ENCODE data around the gene LRP11. TPM values are rescaled to one million over a fixed set of nuclear protein-coding genes. Genes with fewer than 3 reads are reported as not detected.

The LRP11 gene
- polyA plus RNA-seq, 3 donors, result 0.20 to 0.41 (median 0.32) TPM

DNA sequence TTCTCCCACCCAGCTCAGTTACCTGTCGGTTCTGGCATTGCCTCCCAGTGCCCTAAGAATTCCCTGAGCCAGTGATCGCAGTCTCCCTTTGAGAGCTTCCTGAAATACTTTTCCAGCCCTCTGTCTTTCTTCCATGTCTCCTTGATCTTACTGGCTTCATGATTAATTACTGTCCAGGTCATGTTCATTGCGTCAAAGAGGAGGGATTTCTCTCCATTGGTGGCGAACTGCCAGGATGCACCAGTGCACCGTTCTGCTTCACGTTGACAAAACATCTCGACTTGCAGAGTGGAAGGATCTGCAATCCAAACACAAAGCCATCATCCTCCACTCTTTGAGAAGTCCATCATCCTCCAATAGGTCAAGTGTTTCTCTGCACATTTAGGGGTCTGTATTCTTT is 25.2 kb upstream of the LRP11 start:
- Histone ChIP-seq H2AFZ (ENCODE audit: insufficient read depth, low read depth, low read length, poor library complexity, severe bottlenecking) (no peak overlapping the region), H4K20me1 (ENCODE audit: insufficient read depth, low read length) (no peaks in the 10 kb centered on the region), H3K27ac (ENCODE audit: low read depth in 1 of 2, low read length in 2 of 2) (no peak overlapping the region), H3K4me1 (ENCODE audit: control insufficient read depth in 1 of 2, insufficient read depth in 2 of 2, low read length in 2 of 2) (no peaks in the 10 kb centered on the region), H3K4me2 (replicated peaks; ENCODE audit: extremely low read depth, low read length, poor library complexity, severe bottlenecking) (no peak overlapping the region), H3K36me3 (replicated peaks in 1 of 2; ENCODE audit: control insufficient read depth in 1 of 2, insufficient read depth in 2 of 2, low read length in 2 of 2) (no peaks in the 10 kb centered on the region), H3K9me3 (replicated peaks in 1 of 2; ENCODE audit: control insufficient read depth in 1 of 2, insufficient read depth in 1 of 2, low read length in 2 of 2) (no peaks in the 10 kb centered on the region), H3K27me3 (ENCODE audit: control insufficient read depth in 2 of 2, insufficient read depth in 2 of 2, low read length in 2 of 2) (no peaks in the 10 kb centered on the region), H3K9ac (ENCODE audit: insufficient read depth, low read length, poor library complexity, severe bottlenecking) (no peak overlapping the region), H3K4me3 (replicated peaks in 1 of 3; ENCODE audit: low read depth in 2 of 3, low read length in 3 of 3) (no peak overlapping the region), H3K79me2 (ENCODE audit: insufficient read depth, low read length) (no peaks in the 10 kb centered on the region)
- Mint-ChIP-seq H3K27me3 (ENCODE audit: low read depth in 3 of 3) (peaks cover 2 to 6% (median 2%) of the 10 kb centered on the region in 3 donors), H3K4me1 (peaks cover 4% of the 10 kb centered on the region), H3K9me3 (peaks cover 0 to 3% (median 0%) of the 10 kb centered on the region in 7 donors), H3K27ac (no peak overlapping the region), H3K36me3 (no peaks in the 10 kb centered on the region), H3K4me3 (no peak overlapping the region)
- WGBS (ENCODE audit: insufficient coverage), result 75% methylated on average over 4 of the region's 7 CpGs
- TF ChIP-seq, protein P1, sequence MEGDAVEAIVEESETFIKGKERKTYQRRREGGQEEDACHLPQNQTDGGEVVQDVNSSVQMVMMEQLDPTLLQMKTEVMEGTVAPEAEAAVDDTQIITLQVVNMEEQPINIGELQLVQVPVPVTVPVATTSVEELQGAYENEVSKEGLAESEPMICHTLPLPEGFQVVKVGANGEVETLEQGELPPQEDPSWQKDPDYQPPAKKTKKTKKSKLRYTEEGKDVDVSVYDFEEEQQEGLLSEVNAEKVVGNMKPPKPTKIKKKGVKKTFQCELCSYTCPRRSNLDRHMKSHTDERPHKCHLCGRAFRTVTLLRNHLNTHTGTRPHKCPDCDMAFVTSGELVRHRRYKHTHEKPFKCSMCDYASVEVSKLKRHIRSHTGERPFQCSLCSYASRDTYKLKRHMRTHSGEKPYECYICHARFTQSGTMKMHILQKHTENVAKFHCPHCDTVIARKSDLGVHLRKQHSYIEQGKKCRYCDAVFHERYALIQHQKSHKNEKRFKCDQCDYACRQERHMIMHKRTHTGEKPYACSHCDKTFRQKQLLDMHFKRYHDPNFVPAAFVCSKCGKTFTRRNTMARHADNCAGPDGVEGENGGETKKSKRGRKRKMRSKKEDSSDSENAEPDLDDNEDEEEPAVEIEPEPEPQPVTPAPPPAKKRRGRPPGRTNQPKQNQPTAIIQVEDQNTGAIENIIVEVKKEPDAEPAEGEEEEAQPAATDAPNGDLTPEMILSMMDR (IDR thresholded peaks at IDR 0.05), result no peak
- DNase-seq, result no peak
- intact Hi-C loops (cut with micrococcal nuclease), result no loop called here

DNA sequence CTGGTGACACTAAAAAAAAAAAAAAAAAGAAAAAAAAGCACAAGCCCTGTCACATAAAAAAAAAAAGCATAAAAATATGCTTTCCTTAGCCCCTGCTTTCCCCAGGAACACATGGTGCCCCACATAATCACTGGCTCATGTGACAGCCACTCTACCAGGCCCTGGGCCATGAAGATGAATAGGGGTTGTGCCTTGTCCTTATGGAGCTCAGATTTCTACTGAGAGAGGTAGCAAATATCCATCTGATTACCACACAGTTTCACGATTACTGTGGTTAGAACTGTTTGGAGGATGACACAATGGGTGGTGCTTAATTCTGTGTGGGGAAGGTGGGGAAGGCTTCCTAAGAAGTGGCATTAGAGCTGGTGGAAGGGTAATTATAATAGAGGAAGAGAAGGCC is 24.5 kb upstream of the LRP11 start:
- no peak overlapping the region for H3K9ac ChIP-seq (ENCODE audit: insufficient read depth, low read length, poor library complexity, severe bottlenecking)
- H3K36me3 Mint-ChIP-seq, result no peaks in the 10 kb centered on the region
- H3K9me3 Mint-ChIP-seq, result peaks cover 0 to 3% (median 0%) of the 10 kb centered on the region in 7 donors
- no peak overlapping the region for H3K4me3 Mint-ChIP-seq
- no peaks in the 10 kb centered on the region for H3K9me3 ChIP-seq (replicated peaks in 1 of 2; ENCODE audit: control insufficient read depth in 1 of 2, insufficient read depth in 1 of 2, low read length in 2 of 2)
- no CpG with 5 or more reads among the region's 1 CpG for WGBS (ENCODE audit: insufficient coverage)
- TF ChIP-seq, protein P1 (IDR thresholded peaks at IDR 0.05), result no peak
- no peak for DNase-seq
- H3K4me1 ChIP-seq (ENCODE audit: control insufficient read depth in 1 of 2, insufficient read depth in 2 of 2, low read length in 2 of 2), result no peaks in the 10 kb centered on the region
- intact Hi-C loops (cut with micrococcal nuclease), result no loop called here
- H4K20me1 ChIP-seq (ENCODE audit: insufficient read depth, low read length), result no peaks in the 10 kb centered on the region
- H2AFZ ChIP-seq (ENCODE audit: insufficient read depth, low read depth, low read length, poor library complexity, severe bottlenecking), result no peak overlapping the region
- no peak overlapping the region for H3K4me2 ChIP-seq (replicated peaks; ENCODE audit: extremely low read depth, low read length, poor library complexity, severe bottlenecking)
- peaks cover 2 to 7% (median 6%) of the 10 kb centered on the region in 3 donors for H3K27me3 Mint-ChIP-seq (ENCODE audit: low read depth in 3 of 3)
- H3K27me3 ChIP-seq (ENCODE audit: control insufficient read depth in 2 of 2, insufficient read depth in 2 of 2, low read length in 2 of 2), result no peaks in the 10 kb centered on the region
- H3K27ac Mint-ChIP-seq, result no peak overlapping the region
- H3K27ac ChIP-seq (ENCODE audit: low read depth in 1 of 2, low read length in 2 of 2), result no peak overlapping the region
- H3K36me3 ChIP-seq (replicated peaks in 1 of 2; ENCODE audit: control insufficient read depth in 1 of 2, insufficient read depth in 2 of 2, low read length in 2 of 2), result no peaks in the 10 kb centered on the region
- no peaks in the 10 kb centered on the region for H3K79me2 ChIP-seq (ENCODE audit: insufficient read depth, low read length)
- H3K4me3 ChIP-seq (replicated peaks in 1 of 3; ENCODE audit: low read depth in 2 of 3, low read length in 3 of 3), result no peak overlapping the region
- peaks cover 4% of the 10 kb centered on the region for H3K4me1 Mint-ChIP-seq
